NCI-H446 treated with DMSO at 0.1 percent for 48 hours (cell line): ENCODE results near the gene HSD17B10.
A peak's percentile ranks its signal among the peaks of the same experiment; 100 is the strongest.
"Not testable (repeated sequence)": the region's sequence is repeated elsewhere in the genome, so short reads cannot be mapped to it uniquely, and the experiment has no call there.

ENCODE experiments used
- DNase-seq: peaks from one replicate; lab custom pipeline; 2025; lab: John Stamatoyannopoulos, UW

The HSD17B10 gene

DNA sequence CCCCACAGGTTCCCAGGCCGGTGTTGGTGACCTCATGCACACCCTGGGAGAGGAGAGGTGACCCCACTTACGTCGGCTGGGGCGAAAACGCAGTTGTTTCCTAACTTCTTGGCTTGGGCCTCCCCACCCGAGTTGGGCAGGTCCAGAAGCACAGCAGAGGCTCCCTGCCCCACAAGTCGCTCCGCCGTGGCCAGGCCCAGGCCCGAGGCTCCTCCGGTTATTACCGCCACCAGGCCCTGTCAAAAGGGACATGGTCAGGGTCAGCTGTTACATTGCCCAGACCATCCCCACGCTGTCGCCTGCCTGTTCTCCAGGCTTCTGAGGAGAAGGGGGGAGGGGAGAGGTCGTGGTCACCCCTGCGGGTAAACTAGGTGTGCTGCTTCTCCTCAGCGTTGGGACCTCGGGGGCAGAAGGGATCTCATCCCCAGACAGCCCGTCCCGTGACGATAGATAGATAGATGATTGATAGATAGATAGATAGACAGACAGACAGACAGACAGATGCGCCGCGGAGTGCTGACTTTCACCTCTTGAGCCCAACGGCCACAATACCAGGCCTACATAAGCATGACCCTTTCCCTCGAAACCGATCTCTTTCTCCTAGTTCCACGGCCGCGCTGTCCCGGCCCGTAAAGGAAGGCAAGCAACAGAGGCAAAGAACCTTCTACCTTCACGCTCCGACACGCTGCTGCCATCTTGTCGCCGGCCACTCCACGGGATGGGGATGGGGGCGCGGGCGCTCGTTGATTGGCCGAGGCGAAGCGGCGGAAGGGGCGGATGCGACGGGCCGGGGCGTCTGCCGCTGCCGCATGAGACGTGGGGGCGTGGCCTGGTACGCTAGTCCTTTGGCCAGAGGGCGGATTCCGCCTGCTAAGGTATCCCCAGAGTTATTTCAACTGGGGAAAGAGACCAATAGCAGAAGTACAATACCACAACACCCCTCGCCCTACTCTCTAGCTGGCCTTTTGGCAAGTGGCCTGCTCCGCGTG lies at the start of gene HSD17B10:
Gene HSD17B10 (minus strand): TSS at position 720 of the 989 bp plus-strand sequence. CDS start 25 bp downstream, at position 695.
- DNase-seq: peak; percentile 60

GRCh38 chrX:53483416-53483815 lies 49.2 kb upstream of the HSD17B10 start:
- no peak for DNase-seq

- DNase-seq: peak; percentile 41
These were observed 47.8 kb upstream of the HSD17B10 start for GRCh38 chrX:53481816-53482465.

- DNase-seq: no peak
These were observed 46.9 kb upstream of the HSD17B10 start for GRCh38 chrX:53481093-53481492.

- DNase-seq: no peak
These were observed 45.1 kb upstream of the HSD17B10 start for GRCh38 chrX:53479301-53479700.

DNA sequence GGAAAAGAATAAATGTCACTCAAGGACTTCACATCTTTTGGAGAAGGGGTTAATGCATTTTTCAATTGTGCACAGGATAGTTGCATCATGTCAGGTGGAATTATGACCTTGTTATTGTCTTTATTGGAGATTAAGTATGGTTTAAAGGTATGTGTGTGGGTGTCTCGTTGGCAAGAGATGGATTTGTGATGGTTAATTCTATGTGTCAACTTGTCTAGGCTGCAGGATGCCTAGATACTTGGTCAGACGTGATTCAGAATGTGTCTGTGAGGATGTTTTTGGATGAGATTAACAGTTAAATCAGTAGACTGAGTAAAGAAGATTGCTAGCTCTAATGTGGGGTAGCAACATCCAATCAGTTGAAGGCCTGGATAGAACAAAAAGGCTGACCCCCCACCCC lies 42.2 kb upstream of the HSD17B10 start:
- no peak for DNase-seq

DNA sequence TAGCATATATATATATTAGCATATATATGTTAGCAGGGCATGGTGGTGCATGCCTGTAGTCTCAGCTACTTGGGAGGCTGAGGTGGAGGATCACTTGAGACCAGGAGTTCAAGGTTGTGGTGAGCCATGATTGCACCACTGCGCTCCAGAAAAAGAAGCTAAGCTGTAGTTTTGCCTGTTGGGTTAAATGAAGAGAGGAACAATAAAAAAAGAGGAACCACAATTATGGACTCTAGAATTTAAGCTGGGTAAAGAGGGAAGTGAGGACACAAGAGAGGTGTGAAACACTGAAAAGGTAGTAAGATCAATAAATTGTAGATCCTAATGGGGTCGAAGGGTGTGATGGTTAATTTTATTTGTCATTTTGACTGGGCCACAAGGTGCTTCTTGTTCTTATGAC lies 40.5 kb upstream of the HSD17B10 start:
- DNase-seq: no peak

DNA sequence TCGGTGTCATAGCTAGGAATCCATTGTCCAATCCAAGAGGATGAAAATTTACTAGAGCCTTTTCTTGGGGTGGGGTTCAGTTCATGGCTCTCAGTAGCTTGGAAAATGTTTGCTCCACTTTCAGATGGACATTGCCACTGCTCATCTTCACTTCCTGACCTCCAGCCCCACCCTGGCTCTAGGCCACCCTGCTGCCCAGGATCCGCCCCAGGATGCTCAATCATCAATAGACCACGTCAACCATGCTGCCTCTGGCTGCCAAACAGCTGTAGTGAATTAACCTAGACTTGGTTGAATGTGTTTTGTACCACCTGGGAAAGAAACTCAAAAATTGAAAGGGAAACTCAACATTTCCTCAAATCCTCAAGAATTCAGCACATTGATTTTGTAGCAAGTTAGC lies 37.2 kb upstream of the HSD17B10 start:
- DNase-seq: no peak

DNA sequence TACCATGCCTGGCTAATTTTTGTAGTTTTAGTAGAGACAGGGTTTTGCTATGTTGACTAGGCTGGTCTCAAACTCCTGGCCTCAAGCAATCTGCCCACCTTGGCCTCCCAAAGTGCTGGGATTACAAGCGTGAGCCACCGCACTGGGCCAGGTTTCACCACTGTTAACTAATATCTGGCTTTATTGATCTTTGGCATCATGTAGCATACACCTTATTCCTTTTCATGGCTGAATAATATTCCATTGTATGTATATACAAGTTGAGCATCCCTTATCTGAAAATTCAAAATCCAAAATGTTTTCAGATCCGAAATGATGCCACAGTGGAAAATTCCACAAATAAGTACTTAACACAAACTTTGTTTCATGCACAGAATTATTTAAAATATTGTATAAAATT lies 34.5 kb upstream of the HSD17B10 start:
- not testable (repeated sequence) for DNase-seq

- DNase-seq: no peak
These were observed 23.9 kb upstream of the HSD17B10 start for GRCh38 chrX:53458082-53458481.

- no peak for DNase-seq
These were observed 22.1 kb upstream of the HSD17B10 start for GRCh38 chrX:53456254-53456653.

GRCh38 chrX:53452812-53453211 lies 18.6 kb upstream of the HSD17B10 start:
- DNase-seq: no peak

DNA sequence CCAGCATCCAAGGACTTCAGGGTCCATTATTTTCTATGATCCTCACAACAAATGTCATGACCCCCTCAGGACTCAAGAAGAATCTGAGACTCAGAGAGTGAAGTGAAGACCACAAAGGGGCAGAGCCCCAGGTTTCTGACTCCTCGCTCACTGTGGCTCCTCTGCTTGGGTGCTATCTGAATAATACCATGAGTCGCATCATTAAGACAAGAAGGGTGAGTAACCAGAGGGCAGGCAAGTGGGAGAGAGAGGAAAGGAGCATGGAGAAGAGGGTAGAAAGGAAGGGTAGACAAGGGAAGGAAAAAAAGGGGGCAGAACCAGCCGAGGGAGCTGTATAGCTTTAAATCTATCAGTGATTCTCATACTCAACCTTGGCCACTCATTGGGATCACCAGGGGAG lies 15.5 kb upstream of the HSD17B10 start:
- no peak for DNase-seq

- no peak for DNase-seq
These were observed 13.3 kb upstream of the HSD17B10 start for GRCh38 chrX:53447441-53447840.

DNA sequence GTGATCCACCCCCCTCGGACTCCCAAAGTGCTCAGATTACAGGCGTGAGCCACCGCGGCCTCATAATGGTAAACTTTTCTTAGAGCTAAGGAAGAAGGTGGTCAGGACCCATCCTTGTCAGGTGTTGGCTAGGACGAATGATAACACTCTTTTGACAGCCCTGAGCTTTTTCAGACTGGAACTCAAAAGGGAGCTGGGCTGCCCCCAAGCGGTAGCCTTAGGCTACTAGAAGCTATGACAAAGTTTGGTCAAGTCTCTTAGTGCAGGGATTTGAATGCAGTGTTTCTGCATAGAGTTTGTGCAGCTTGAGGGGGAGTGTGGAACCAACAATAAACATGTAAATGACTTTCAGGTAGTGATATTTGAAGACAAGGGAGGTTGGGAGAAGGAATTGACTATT lies 11.8 kb upstream of the HSD17B10 start:
- no peak for DNase-seq

- DNase-seq: no peak
These were observed 8.1 kb upstream of the HSD17B10 start for GRCh38 chrX:53442322-53442631.

- peak; percentile 51 for DNase-seq
These were observed 7.6 kb upstream of the HSD17B10 start for GRCh38 chrX:53441531-53442321.

- DNase-seq: peak; percentile 48
These were observed 6.7 kb upstream of the HSD17B10 start for GRCh38 chrX:53440621-53441517.

GRCh38 chrX:53440101-53440500 lies 5.9 kb upstream of the HSD17B10 start:
- peak; percentile 27 for DNase-seq

- DNase-seq: no peak
These were observed 4.7 kb upstream of the HSD17B10 start for GRCh38 chrX:53438832-53439230.

GRCh38 chrX:53438174-53438831 lies 4.1 kb upstream of the HSD17B10 start:
- DNase-seq: no peak
